Activated B cell treated with CpG ODN at 0.5 μM for 24 hours (primary cell): ENCODE results near the gene COL25A1. TPM values are rescaled to one million over a fixed set of nuclear protein-coding genes. Genes with fewer than 3 reads are reported as not detected.

Experiments
- ATAC-seq: fragments of 200-7000 bp; cut with Tn5 transposase; one replicate; pipeline ENCODE4 v1.10.0; 2021; ENCODE audit warnings: low read depth, mild to moderate bottlenecking, moderate library complexity
- CTCF ChIA-PET: fragments of 350-600 bp; sonication (Branson Sonifier 250); formaldehyde crosslinking; loops from one replicate; lab custom pipeline; 2021; ENCODE audit warnings: antibody characterized with exemption; lab: Charles Lee
- POLR2A ChIA-PET: fragments of 350-600 bp; sonication (Branson Sonifier 250); formaldehyde crosslinking; loops from one replicate; lab custom pipeline; 2021; ENCODE audit warnings: antibody characterized with exemption; lab: Charles Lee
- DNase-seq: peaks from one replicate; pipeline ENCODE4 v3.0.0; 2022
- H3K27ac Mint-ChIP-seq: one replicate; pipeline ENCODE4 v1.8.0; 2020; ENCODE audit warnings: mixed read lengths
- H3K27me3 Mint-ChIP-seq: one replicate; pipeline ENCODE4 v1.8.0; 2021; ENCODE audit warnings: mixed read lengths
- H3K36me3 Mint-ChIP-seq: one replicate; pipeline ENCODE4 v1.8.0; 2021; ENCODE audit warnings: low read depth, mixed read lengths
- H3K4me1 Mint-ChIP-seq: one replicate; pipeline ENCODE4 v1.8.0; 2021; ENCODE audit warnings: mixed read lengths
- H3K4me3 Mint-ChIP-seq: one replicate; pipeline ENCODE4 v1.8.0; 2020; ENCODE audit warnings: mild to moderate bottlenecking, mixed read lengths
- H3K9me3 Mint-ChIP-seq: one replicate; pipeline ENCODE4 v1.8.0; 2020; ENCODE audit warnings: mixed read lengths
- CTCF ChIP-seq: fragments of 200-600 bp; IDR thresholded peaks from one replicate; pipeline ENCODE4 v1.8.0; 2022; ENCODE audit warnings: antibody characterized with exemption, mild to moderate bottlenecking
- intact Hi-C: fragments of 100-400 bp; cut with micrococcal nuclease; formaldehyde crosslinking; loops from one replicate; pipeline ENCODE4 v1.15.1; 2024
- total RNA-seq: library from RNA; stranded (reverse); gene quantifications from 2 replicates; pipeline ENCODE4 v1.2.3, GENCODE V29; 2022

Gene COL25A1
- total RNA-seq, 1 donor from 2014 or later, result not detected

- intact Hi-C loops, result no loop called here
- H3K36me3 Mint-ChIP-seq, result no peaks in the 10 kb centered on the region
- CTCF ChIA-PET, result no interaction called here
- ATAC-seq (no peak), DNase-seq (no peak)
- POLR2A ChIA-PET, result no interaction called here
- H3K9me3 Mint-ChIP-seq, result no peaks in the 10 kb centered on the region
- no peak overlapping the region for H3K27ac Mint-ChIP-seq
- no peaks in the 10 kb centered on the region for H3K4me1 Mint-ChIP-seq
- H3K27me3 Mint-ChIP-seq, result peaks cover 3% of the 10 kb centered on the region
- no peak for TF ChIP-seq CTCF
- no peak overlapping the region for H3K4me3 Mint-ChIP-seq
These were observed 90.8 kb downstream of the COL25A1 start for GRCh38 chr4:109211671-109212070.

DNA sequence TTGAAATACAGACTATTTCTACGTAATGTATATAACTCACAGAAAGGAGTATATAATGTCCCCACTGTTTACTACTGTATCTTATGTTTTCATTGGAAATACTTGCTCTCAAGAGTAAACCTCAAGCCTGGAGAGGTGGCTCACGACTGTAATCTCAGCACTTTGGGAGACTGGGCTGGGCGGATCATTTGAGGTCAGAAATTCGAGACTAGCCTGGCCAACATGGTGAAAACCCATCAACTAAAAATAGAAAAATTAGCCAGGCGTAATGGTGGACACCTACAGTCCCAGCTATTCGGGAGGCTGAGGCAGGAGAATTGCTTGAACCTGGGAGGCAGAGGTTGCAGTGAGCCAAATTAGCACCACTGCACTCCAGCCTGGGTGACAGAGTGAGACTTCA, 92.8 kb downstream of the COL25A1 start:
- no peak for TF ChIP-seq CTCF
- intact Hi-C loops, result no loop called here
- H3K36me3 Mint-ChIP-seq, result no peaks in the 10 kb centered on the region
- DNase-seq, result no peak
- no peak overlapping the region for H3K4me3 Mint-ChIP-seq
- no peak overlapping the region for H3K27ac Mint-ChIP-seq
- H3K27me3 Mint-ChIP-seq, result peaks cover 3% of the 10 kb centered on the region
- H3K4me1 Mint-ChIP-seq, result no peaks in the 10 kb centered on the region
- ChIA-PET POLR2A (no interaction called here), CTCF (no interaction called here)
- ATAC-seq, result no peak
- no peaks in the 10 kb centered on the region for H3K9me3 Mint-ChIP-seq

- no peak for TF ChIP-seq CTCF
- no peaks in the 10 kb centered on the region for H3K9me3 Mint-ChIP-seq
- ChIA-PET POLR2A (no interaction called here), CTCF (interaction anchor here (1.1 kb wide), 1 partner anchor 12 kb away, joined by 3 read pairs; no protein-coding TSS in a partner anchor)
- no peaks in the 10 kb centered on the region for H3K4me1 Mint-ChIP-seq
- DNase-seq (no peak), ATAC-seq (no peak)
- no peaks in the 10 kb centered on the region for H3K36me3 Mint-ChIP-seq
- intact Hi-C loops, result no loop called here
- peaks cover 3% of the 10 kb centered on the region for H3K27me3 Mint-ChIP-seq
- H3K4me3 Mint-ChIP-seq, result no peak overlapping the region
- no peak overlapping the region for H3K27ac Mint-ChIP-seq
These were observed 94.6 kb downstream of the COL25A1 start for GRCh38 chr4:109207898-109208297.

- TF ChIP-seq CTCF, result no peak
- ChIA-PET POLR2A (no interaction called here), CTCF (interaction anchor here (1.1 kb wide), 1 partner anchor 13 kb away, joined by 3 read pairs; no protein-coding TSS in a partner anchor)
- intact Hi-C loops, result no loop called here
- Mint-ChIP-seq H3K27ac (no peak overlapping the region), H3K27me3 (peaks cover 4% of the 10 kb centered on the region), H3K36me3 (no peaks in the 10 kb centered on the region), H3K4me1 (no peaks in the 10 kb centered on the region), H3K9me3 (no peaks in the 10 kb centered on the region), H3K4me3 (no peak overlapping the region)
- ATAC-seq, result no peak
- no peak for DNase-seq
These were observed 95.4 kb downstream of the COL25A1 start for GRCh38 chr4:109207061-109207460.

- ATAC-seq (no peak), DNase-seq (no peak)
- Mint-ChIP-seq H3K4me1 (no peaks in the 10 kb centered on the region), H3K4me3 (no peak overlapping the region), H3K27me3 (peaks cover 6% of the 10 kb centered on the region), H3K9me3 (no peaks in the 10 kb centered on the region), H3K36me3 (no peaks in the 10 kb centered on the region), H3K27ac (no peak overlapping the region)
- intact Hi-C loops, result no loop called here
- POLR2A ChIA-PET, result no interaction called here
- CTCF ChIA-PET, result no interaction called here
- TF ChIP-seq CTCF, result no peak
These were observed 95.8 kb downstream of the COL25A1 start for GRCh38 chr4:109206620-109207019.
